IMR-90 (cell line): ENCODE measurements around the gene MYO9A.

Source experiments
- CEBPB ChIP-seq: IDR thresholded peaks from 2 replicates; pipeline ENCODE4 v1.6.1; 2012; ENCODE audit warnings: low read depth, low read length, improper control_type of control experiment
- CTCF ChIP-seq: conservative IDR thresholded peaks from 2 replicates; pipeline ENCODE4 v1.5.1; 2012; ENCODE audit warnings: mild to moderate bottlenecking, low read depth, low read length, improper control_type of control experiment
- RAD21 ChIP-seq: IDR thresholded peaks from 2 replicates; pipeline ENCODE4 v1.6.1; 2012; ENCODE audit warnings: low read length, improper control_type of control experiment
- SMC3 ChIP-seq: fragments of 150-350 bp; IDR thresholded peaks from 2 replicates; pipeline ENCODE4 v1.6.1; 2016; ENCODE audit warnings: low read depth, mild to moderate bottlenecking, antibody characterized with exemption, low read length, moderate library complexity
- USF2 ChIP-seq: fragments of 150-350 bp; IDR thresholded peaks from 2 replicates; pipeline ENCODE4 v1.6.1; 2017; ENCODE audit warnings: mild to moderate bottlenecking, antibody characterized with exemption, low read length, low read depth

GRCh38 chr15:71997691-71998090, 120.3 kb downstream of the MYO9A start:
- TF ChIP-seq CTCF (no peak), SMC3 (no peak), RAD21 (no peak), CEBPB (no peak), USF2 (no peak)
